Loucy (cell line): Measurements from ENCODE around the gene ETV3.

Experiments used
- H2AFZ ChIP-seq: fragments of 200-600 bp; sonication (generic); 2 replicates; pipeline ENCODE4 v1.6.0; 2016; ENCODE audit warnings: antibody characterized with exemption, mild to moderate bottlenecking, low read length, moderate library complexity
- H3F3A ChIP-seq: fragments of 200-600 bp; 2 replicates; pipeline ENCODE4 v1.6.0; 2016; ENCODE audit warnings: antibody characterized with exemption, low read depth, mild to moderate bottlenecking
- H3K27me3 ChIP-seq: fragments of 200-600 bp; sonication (generic); 2 replicates; pipeline ENCODE4 v1.6.1; 2014; ENCODE audit warnings: low read length, mild to moderate bottlenecking; ENCODE audit not compliant: insufficient read depth, poor library complexity, severe bottlenecking
- H3K36me3 ChIP-seq: fragments of 200-600 bp; sonication (generic); 2 replicates; pipeline ENCODE4 v1.6.1; 2016; ENCODE audit warnings: low read length; ENCODE audit not compliant: insufficient read depth
- H3K4me1 ChIP-seq: fragments of 200-600 bp; sonication (generic); 2 replicates; pipeline ENCODE4 v1.5.1; 2014; ENCODE audit warnings: low read length, mild to moderate bottlenecking; ENCODE audit not compliant: insufficient read depth, poor library complexity, severe bottlenecking
- H3K4me2 ChIP-seq: fragments of 200-600 bp; sonication (generic); 2 replicates; pipeline ENCODE4 v1.6.0; 2014; ENCODE audit warnings: antibody characterized with exemption, low read length, low read depth, mild to moderate bottlenecking; ENCODE audit not compliant: poor library complexity, severe bottlenecking
- H3K4me3 ChIP-seq: fragments of 200-600 bp; sonication (generic); 2 replicates; pipeline ENCODE4 v1.5.1; 2014; ENCODE audit warnings: low read length, mild to moderate bottlenecking, mixed read lengths; ENCODE audit not compliant: poor library complexity, severe bottlenecking
- H3K79me2 ChIP-seq: fragments of 200-600 bp; sonication (generic); 2 replicates; pipeline ENCODE4 v1.6.1; 2014; ENCODE audit warnings: low read length; ENCODE audit not compliant: insufficient read depth
- H3K9ac ChIP-seq: fragments of 200-600 bp; sonication (generic); 2 replicates; pipeline ENCODE4 v1.6.0; 2014; ENCODE audit warnings: mild to moderate bottlenecking, low read depth, low read length, moderate library complexity; ENCODE audit not compliant: poor library complexity, severe bottlenecking
- H3K9me2 ChIP-seq: fragments of 200-600 bp; sonication (generic); replicated peaks from 2 replicates; pipeline ENCODE4 v1.6.1; 2016; ENCODE audit warnings: low read depth, low read length, mixed read lengths
- H3K9me3 ChIP-seq: fragments of 200-600 bp; sonication (generic); 2 replicates; pipeline ENCODE4 v1.6.1; 2014; ENCODE audit warnings: mild to moderate bottlenecking, antibody characterized with exemption, low read length, low read depth; ENCODE audit not compliant: insufficient read depth
- H4K20me1 ChIP-seq: fragments of 200-600 bp; sonication (generic); 2 replicates; pipeline ENCODE4 v1.6.0; 2014; ENCODE audit warnings: antibody characterized with exemption, low read length, mild to moderate bottlenecking; ENCODE audit not compliant: insufficient read depth, poor library complexity, severe bottlenecking
- EZH2phosphoT487 ChIP-seq: fragments of 200-600 bp; IDR thresholded peaks from 2 replicates; pipeline ENCODE4 v1.6.1; 2018; ENCODE audit warnings: antibody characterized with exemption, mild to moderate bottlenecking, moderate library complexity, borderline replicate concordance
- TF ChIP-seq, protein P1 (sequence below): fragments of 200-600 bp; sonication (generic); conservative IDR thresholded peaks from 2 replicates; pipeline ENCODE4 v1.5.1; 2014; ENCODE audit warnings: mild to moderate bottlenecking, antibody characterized with exemption, low read length

The ETV3 gene

DNA sequence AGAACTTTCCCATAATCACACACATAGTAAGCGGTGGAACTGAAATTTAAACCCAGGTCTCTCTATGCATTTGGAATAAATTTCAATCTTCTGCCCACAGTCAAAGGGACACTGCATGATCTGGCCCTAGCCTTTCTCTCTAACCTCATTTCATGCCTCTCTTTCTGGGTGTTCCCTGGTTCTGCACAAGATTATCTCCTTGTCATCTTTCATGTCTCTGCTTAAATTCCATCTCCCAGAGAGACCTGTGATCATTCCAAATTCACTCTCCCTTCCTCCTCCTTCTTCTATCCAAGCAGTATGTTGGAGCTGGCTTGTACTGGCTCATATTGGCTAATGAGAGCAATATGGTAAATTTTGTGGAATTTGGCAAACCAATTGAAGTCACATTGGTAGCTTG, 60.8 kb downstream of the ETV3 start:
- Histone ChIP-seq H3K4me3 (no peak overlapping the region), H3K9ac (no peak overlapping the region), H2AFZ (no peak overlapping the region), H3K9me2 (no peaks in the 10 kb centered on the region), H3K4me2 (no peak overlapping the region), H3K36me3 (no peaks in the 10 kb centered on the region), H3K27me3 (no peaks in the 10 kb centered on the region), H3F3A (no peaks in the 10 kb centered on the region), H3K9me3 (no peaks in the 10 kb centered on the region), H4K20me1 (no peaks in the 10 kb centered on the region), H3K79me2 (no peaks in the 10 kb centered on the region), H3K4me1 (no peaks in the 10 kb centered on the region)
- TF ChIP-seq, protein P1, sequence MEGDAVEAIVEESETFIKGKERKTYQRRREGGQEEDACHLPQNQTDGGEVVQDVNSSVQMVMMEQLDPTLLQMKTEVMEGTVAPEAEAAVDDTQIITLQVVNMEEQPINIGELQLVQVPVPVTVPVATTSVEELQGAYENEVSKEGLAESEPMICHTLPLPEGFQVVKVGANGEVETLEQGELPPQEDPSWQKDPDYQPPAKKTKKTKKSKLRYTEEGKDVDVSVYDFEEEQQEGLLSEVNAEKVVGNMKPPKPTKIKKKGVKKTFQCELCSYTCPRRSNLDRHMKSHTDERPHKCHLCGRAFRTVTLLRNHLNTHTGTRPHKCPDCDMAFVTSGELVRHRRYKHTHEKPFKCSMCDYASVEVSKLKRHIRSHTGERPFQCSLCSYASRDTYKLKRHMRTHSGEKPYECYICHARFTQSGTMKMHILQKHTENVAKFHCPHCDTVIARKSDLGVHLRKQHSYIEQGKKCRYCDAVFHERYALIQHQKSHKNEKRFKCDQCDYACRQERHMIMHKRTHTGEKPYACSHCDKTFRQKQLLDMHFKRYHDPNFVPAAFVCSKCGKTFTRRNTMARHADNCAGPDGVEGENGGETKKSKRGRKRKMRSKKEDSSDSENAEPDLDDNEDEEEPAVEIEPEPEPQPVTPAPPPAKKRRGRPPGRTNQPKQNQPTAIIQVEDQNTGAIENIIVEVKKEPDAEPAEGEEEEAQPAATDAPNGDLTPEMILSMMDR: no peak
- no peak for TF ChIP-seq EZH2phosphoT487

- H3K9me2 ChIP-seq: no peaks in the 10 kb centered on the region
- H3K9me3 ChIP-seq: no peaks in the 10 kb centered on the region
- H4K20me1 ChIP-seq: no peaks in the 10 kb centered on the region
- H3K4me2 ChIP-seq: no peak overlapping the region
- H3K36me3 ChIP-seq: no peaks in the 10 kb centered on the region
- no peak overlapping the region for H3K4me3 ChIP-seq
- H3K9ac ChIP-seq: no peak overlapping the region
- H3K27me3 ChIP-seq: no peaks in the 10 kb centered on the region
- no peaks in the 10 kb centered on the region for H3F3A ChIP-seq
- TF ChIP-seq, protein P1: peak; percentile 59
- TF ChIP-seq EZH2phosphoT487: no peak
- H3K4me1 ChIP-seq: no peaks in the 10 kb centered on the region
- no peaks in the 10 kb centered on the region for H3K79me2 ChIP-seq
- H2AFZ ChIP-seq: no peak overlapping the region
Observed at GRCh38 chr1:157073944-157074685, 64.1 kb downstream of the ETV3 start.
